Smooth muscle cell (in vitro differentiated cells): ENCODE measurements around the gene HSPBP1. TPM values are rescaled to one million over a fixed set of nuclear protein-coding genes. Genes with fewer than 3 reads are reported as not detected.

Experiments used
- DNase-seq: peaks from one replicate; lab custom pipeline; 2025; ENCODE audit not compliant: unreplicated experiment; lab: John Stamatoyannopoulos, UW
- H2AFZ ChIP-seq: fragments of 200-600 bp; sonication (generic); 2 replicates; pipeline ENCODE4 v1.6.0; 2016; ENCODE audit warnings: antibody characterized with exemption, low read depth, mild to moderate bottlenecking
- H3F3A ChIP-seq: fragments of 200-600 bp; sonication (generic); 2 replicates; pipeline ENCODE4 v1.6.0; 2017; ENCODE audit warnings: antibody characterized with exemption, low read depth
- H3K27ac ChIP-seq: fragments of 200-600 bp; sonication (generic); 2 replicates; pipeline ENCODE4 v1.5.1; 2016; ENCODE audit warnings: low read depth, mild to moderate bottlenecking
- H3K27me3 ChIP-seq: fragments of 200-600 bp; sonication (generic); 2 replicates; pipeline ENCODE4 v1.6.1; 2016; ENCODE audit warnings: low read depth, mild to moderate bottlenecking
- H3K36me3 ChIP-seq: fragments of 200-600 bp; sonication (generic); 2 replicates; pipeline ENCODE4 v1.5.1; 2016; ENCODE audit warnings: low read depth
- H3K4me1 ChIP-seq: fragments of 200-600 bp; sonication (generic); 2 replicates; pipeline ENCODE4 v1.5.1; 2016; ENCODE audit warnings: low read depth
- H3K4me2 ChIP-seq: fragments of 200-600 bp; sonication (generic); 2 replicates; pipeline ENCODE4 v1.6.0; 2016; ENCODE audit warnings: mild to moderate bottlenecking
- H3K4me3 ChIP-seq: fragments of 200-600 bp; sonication (generic); 2 replicates; pipeline ENCODE4 v1.5.1; 2016; ENCODE audit warnings: mild to moderate bottlenecking
- H3K79me2 ChIP-seq: fragments of 200-600 bp; sonication (generic); 2 replicates; pipeline ENCODE4 v1.6.0; 2016; ENCODE audit warnings: low read depth, mild to moderate bottlenecking
- H3K9ac ChIP-seq: fragments of 200-600 bp; sonication (generic); 2 replicates; pipeline ENCODE4 v1.6.0; 2016; ENCODE audit warnings: low read depth
- H3K9me3 ChIP-seq: fragments of 200-600 bp; sonication (generic); replicated peaks from 2 replicates; pipeline ENCODE4 v1.5.1; 2016; ENCODE audit warnings: low read depth
- H4K20me1 ChIP-seq: fragments of 200-600 bp; sonication (generic); 2 replicates; pipeline ENCODE4 v1.6.0; 2016; ENCODE audit warnings: low read depth
- WGBS: methylation state at CpG from one replicate; pipeline ENCODE4 v1.1.7; 2016; ENCODE audit warnings: low lambda C conversion rate; 5-methylcytosine and 5-hydroxymethylcytosine counted together
- polyA plus RNA-seq: library from polyadenylated mRNA; unstranded; fragments of >200 nt; fragmentation: Nextera tagmentation; extraction: Ambion mirVana; gene quantifications from 2 replicates; pipeline ENCODE4 v1.2.1, GENCODE V29; 2016
- total RNA-seq: library from RNA; depleted of rRNA; stranded (reverse); fragments of >200 nt; gene quantifications from 2 replicates; pipeline ENCODE4 v1.2.3, GENCODE V29; 2014
- TF ChIP-seq, protein P1 (sequence below): fragments of 200-600 bp; sonication (generic); IDR thresholded peaks from 2 replicates; pipeline ENCODE4 v1.5.1; 2017; ENCODE audit warnings: borderline replicate concordance, mild to moderate bottlenecking, antibody characterized with exemption; ENCODE audit not compliant: insufficient read depth, poor library complexity, severe bottlenecking

The HSPBP1 gene
- total and polyA plus RNA-seq, 2 experiments from 2014 or later, result 21.5 to 80.0 TPM

- TF ChIP-seq, protein P1, sequence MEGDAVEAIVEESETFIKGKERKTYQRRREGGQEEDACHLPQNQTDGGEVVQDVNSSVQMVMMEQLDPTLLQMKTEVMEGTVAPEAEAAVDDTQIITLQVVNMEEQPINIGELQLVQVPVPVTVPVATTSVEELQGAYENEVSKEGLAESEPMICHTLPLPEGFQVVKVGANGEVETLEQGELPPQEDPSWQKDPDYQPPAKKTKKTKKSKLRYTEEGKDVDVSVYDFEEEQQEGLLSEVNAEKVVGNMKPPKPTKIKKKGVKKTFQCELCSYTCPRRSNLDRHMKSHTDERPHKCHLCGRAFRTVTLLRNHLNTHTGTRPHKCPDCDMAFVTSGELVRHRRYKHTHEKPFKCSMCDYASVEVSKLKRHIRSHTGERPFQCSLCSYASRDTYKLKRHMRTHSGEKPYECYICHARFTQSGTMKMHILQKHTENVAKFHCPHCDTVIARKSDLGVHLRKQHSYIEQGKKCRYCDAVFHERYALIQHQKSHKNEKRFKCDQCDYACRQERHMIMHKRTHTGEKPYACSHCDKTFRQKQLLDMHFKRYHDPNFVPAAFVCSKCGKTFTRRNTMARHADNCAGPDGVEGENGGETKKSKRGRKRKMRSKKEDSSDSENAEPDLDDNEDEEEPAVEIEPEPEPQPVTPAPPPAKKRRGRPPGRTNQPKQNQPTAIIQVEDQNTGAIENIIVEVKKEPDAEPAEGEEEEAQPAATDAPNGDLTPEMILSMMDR, result no peak
- Histone ChIP-seq H3K9me3 (no peaks in the 10 kb centered on the region), H4K20me1 (no peaks in the 10 kb centered on the region), H3F3A (no peaks in the 10 kb centered on the region), H3K27me3 (no peaks in the 10 kb centered on the region), H2AFZ (no peak overlapping the region), H3K4me2 (no peak overlapping the region), H3K27ac (no peak overlapping the region), H3K4me3 (no peak overlapping the region), H3K36me3 (no peaks in the 10 kb centered on the region), H3K79me2 (no peaks in the 10 kb centered on the region), H3K4me1 (peaks cover 9% of the 10 kb centered on the region), H3K9ac (no peak overlapping the region)
- 96% methylated on average over 21 of the region's 39 CpGs for WGBS
- no peak for DNase-seq
These were observed 24.5 kb upstream of the HSPBP1 start for GRCh38 chr19:55304279-55304978.

GRCh38 chr19:55303477-55303876, 23.6 kb upstream of the HSPBP1 start:
- peaks cover 9% of the 10 kb centered on the region for H3K4me1 ChIP-seq
- H3F3A ChIP-seq, result no peaks in the 10 kb centered on the region
- TF ChIP-seq, protein P1, result no peak
- no peaks in the 10 kb centered on the region for H3K27me3 ChIP-seq
- no peaks in the 10 kb centered on the region for H4K20me1 ChIP-seq
- no peak for DNase-seq
- H3K4me3 ChIP-seq, result no peak overlapping the region
- no peaks in the 10 kb centered on the region for H3K79me2 ChIP-seq
- no peak overlapping the region for H3K9ac ChIP-seq
- H3K27ac ChIP-seq, result no peak overlapping the region
- no peaks in the 10 kb centered on the region for H3K36me3 ChIP-seq
- no peak overlapping the region for H3K4me2 ChIP-seq
- H2AFZ ChIP-seq, result no peak overlapping the region
- 97% methylated on average over 11 of the region's 11 CpGs for WGBS
- no peaks in the 10 kb centered on the region for H3K9me3 ChIP-seq

DNA sequence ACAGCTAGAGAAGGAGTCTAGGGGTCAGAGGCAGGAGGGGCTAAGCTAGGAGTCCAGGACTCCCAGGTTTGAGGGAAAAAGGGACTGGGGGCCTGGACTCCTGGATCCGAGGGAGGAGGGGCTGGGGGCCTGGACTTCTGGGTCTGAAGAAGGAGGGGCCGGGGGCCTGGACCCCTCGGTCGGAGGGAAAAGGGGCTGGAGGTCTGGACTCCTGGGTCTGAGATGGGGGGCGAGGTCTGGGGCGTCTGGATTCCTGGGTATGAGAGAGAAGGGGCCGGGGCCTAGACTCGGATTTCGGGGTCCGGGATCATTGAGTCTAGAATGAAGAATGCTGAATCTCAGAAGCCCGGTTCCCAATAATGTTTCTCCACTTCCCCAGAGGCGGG, 22.4 kb upstream of the HSPBP1 start:
- Histone ChIP-seq H3K4me2 (no peak overlapping the region), H3K4me3 (no peak overlapping the region), H3K27ac (no peak overlapping the region), H3K27me3 (no peaks in the 10 kb centered on the region), H3K79me2 (no peaks in the 10 kb centered on the region), H3K9ac (no peak overlapping the region), H3K4me1 (peaks cover 9% of the 10 kb centered on the region), H3F3A (no peaks in the 10 kb centered on the region), H4K20me1 (no peaks in the 10 kb centered on the region), H3K9me3 (no peaks in the 10 kb centered on the region), H3K36me3 (no peaks in the 10 kb centered on the region), H2AFZ (no peak overlapping the region)
- WGBS, result 88% methylated on average over 12 of the region's 12 CpGs
- DNase-seq, result no peak
- TF ChIP-seq, protein P1, result no peak
